Measurements from ENCODE around the gene DMWD. TPM values are rescaled to one million over a fixed set of nuclear protein-coding genes. Genes with fewer than 3 reads are reported as not detected.

The DMWD gene
- total and polyA plus RNA-seq, 2 of the 13 experiments (the other 11 are each of a cell fraction or from before 2014, with no cell fraction given), result 10.3 to 14.9 TPM

DNA sequence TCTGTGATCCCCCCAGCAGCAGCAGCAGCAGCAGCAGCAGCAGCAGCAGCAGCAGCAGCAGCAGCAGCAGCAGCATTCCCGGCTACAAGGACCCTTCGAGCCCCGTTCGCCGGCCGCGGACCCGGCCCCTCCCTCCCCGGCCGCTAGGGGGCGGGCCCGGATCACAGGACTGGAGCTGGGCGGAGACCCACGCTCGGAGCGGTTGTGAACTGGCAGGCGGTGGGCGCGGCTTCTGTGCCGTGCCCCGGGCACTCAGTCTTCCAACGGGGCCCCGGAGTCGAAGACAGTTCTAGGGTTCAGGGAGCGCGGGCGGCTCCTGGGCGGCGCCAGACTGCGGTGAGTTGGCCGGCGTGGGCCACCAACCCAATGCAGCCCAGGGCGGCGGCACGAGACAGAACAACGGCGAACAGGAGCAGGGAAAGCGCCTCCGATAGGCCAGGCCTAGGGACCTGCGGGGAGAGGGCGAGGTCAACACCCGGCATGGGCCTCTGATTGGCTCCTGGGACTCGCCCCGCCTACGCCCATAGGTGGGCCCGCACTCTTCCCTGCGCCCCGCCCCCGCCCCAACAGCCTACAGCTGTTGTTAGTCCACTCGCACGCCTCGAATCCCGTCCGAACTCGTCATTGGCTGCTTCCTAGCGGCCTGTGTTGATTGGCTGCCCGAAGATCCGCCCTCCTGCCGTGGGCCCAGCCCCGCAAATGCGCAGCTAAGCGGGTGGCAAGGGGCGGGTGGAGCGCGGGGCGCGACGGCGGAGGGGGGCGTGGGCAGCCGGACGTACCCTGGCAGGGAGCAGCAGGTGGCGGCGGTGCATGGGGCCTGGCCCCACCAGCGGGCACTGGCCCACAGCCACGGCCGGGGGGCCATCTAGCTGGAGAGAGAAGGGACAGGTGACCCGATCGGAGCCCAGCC lies 22.2 kb downstream of the DMWD start (continued):
- TF ChIP-seq, protein P1, sequence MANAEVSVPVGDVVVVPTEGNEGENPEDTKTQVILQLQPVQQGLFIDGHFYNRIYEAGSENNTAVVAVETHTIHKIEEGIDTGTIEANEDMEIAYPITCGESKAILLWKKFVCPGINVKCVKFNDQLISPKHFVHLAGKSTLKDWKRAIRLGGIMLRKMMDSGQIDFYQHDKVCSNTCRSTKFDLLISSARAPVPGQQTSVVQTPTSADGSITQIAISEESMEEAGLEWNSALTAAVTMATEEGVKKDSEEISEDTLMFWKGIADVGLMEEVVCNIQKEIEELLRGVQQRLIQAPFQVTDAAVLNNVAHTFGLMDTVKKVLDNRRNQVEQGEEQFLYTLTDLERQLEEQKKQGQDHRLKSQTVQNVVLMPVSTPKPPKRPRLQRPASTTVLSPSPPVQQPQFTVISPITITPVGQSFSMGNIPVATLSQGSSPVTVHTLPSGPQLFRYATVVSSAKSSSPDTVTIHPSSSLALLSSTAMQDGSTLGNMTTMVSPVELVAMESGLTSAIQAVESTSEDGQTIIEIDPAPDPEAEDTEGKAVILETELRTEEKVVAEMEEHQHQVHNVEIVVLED (CRISPR knock-in tag; IDR thresholded peaks at IDR 0.05; ENCODE audit: borderline replicate concordance), result peak; percentile 78; the same call in 1 of the 2 replicates
- TF ChIP-seq MTF1 (CRISPR knock-in tag; IDR thresholded peaks at IDR 0.05), result 0 out of 2 replicates have a peak, but pooled peaks have one; percentile 53
- no peak for TF ChIP-seq ZNF7 (CRISPR knock-in tag; IDR thresholded peaks at IDR 0.05)
- 0 out of 2 replicates have a peak, but pooled peaks have one; percentile 4 for TF ChIP-seq IRF9 (CRISPR knock-in tag; IDR thresholded peaks at IDR 0.05; ENCODE audit: borderline replicate concordance)
- no peak for TF ChIP-seq ZNF383 (CRISPR knock-in tag; IDR thresholded peaks at IDR 0.05; ENCODE audit: borderline replicate concordance)
- no peak for TF ChIP-seq FOXJ3 (CRISPR knock-in tag; IDR thresholded peaks at IDR 0.05; ENCODE audit: borderline replicate concordance)
- no peak for TF ChIP-seq ZNF614 (CRISPR knock-in tag; IDR thresholded peaks at IDR 0.05; ENCODE audit: borderline replicate concordance)
- no peak for TF ChIP-seq PRDM4 (CRISPR knock-in tag; IDR thresholded peaks at IDR 0.05; ENCODE audit: borderline replicate concordance)
- peak; percentile 33; the same call in 1 of the 2 replicates for TF ChIP-seq FOSL1 (CRISPR knock-in tag; IDR thresholded peaks at IDR 0.05; ENCODE audit: borderline replicate concordance)
- peak; percentile 31 for TF ChIP-seq ASH2L (IDR thresholded peaks at IDR 0.05; ENCODE audit: insufficient read length, low read depth, low read length)
- TF ChIP-seq ZBTB3 (CRISPR knock-in tag; IDR thresholded peaks at IDR 0.05; ENCODE audit: borderline replicate concordance, low read depth), result no peak
- TF ChIP-seq ESRRA (CRISPR knock-in tag; IDR thresholded peaks at IDR 0.05; ENCODE audit: low read depth), result 0 out of 2 replicates have a peak, but pooled peaks have one; percentile 6
- 0 out of 2 replicates have a peak, but pooled peaks have one; percentile 90 for TF ChIP-seq ZNF510 (CRISPR knock-in tag; IDR thresholded peaks at IDR 0.05; ENCODE audit: low read depth)
- TF ChIP-seq RFXAP (CRISPR knock-in tag; IDR thresholded peaks at IDR 0.05; ENCODE audit: borderline replicate concordance), result peak; percentile 92; the same call in 1 of the 2 replicates
- TF ChIP-seq, protein P2, sequence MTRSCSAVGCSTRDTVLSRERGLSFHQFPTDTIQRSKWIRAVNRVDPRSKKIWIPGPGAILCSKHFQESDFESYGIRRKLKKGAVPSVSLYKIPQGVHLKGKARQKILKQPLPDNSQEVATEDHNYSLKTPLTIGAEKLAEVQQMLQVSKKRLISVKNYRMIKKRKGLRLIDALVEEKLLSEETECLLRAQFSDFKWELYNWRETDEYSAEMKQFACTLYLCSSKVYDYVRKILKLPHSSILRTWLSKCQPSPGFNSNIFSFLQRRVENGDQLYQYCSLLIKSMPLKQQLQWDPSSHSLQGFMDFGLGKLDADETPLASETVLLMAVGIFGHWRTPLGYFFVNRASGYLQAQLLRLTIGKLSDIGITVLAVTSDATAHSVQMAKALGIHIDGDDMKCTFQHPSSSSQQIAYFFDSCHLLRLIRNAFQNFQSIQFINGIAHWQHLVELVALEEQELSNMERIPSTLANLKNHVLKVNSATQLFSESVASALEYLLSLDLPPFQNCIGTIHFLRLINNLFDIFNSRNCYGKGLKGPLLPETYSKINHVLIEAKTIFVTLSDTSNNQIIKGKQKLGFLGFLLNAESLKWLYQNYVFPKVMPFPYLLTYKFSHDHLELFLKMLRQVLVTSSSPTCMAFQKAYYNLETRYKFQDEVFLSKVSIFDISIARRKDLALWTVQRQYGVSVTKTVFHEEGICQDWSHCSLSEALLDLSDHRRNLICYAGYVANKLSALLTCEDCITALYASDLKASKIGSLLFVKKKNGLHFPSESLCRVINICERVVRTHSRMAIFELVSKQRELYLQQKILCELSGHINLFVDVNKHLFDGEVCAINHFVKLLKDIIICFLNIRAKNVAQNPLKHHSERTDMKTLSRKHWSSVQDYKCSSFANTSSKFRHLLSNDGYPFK (CRISPR knock-in tag; IDR thresholded peaks at IDR 0.05; ENCODE audit: borderline replicate concordance), result peak; percentile 73; the same call in 1 of the 2 replicates
- peak; percentile 56 for TF ChIP-seq PHF8 (CRISPR knock-in tag; IDR thresholded peaks at IDR 0.05)
- TF ChIP-seq CEBPB (IDR thresholded peaks at IDR 0.05; ENCODE audit: borderline replicate concordance, low read depth, low read length), result no peak
- peak; percentile 11; the same call in 1 of the 2 replicates for TF ChIP-seq HCFC1 (IDR thresholded peaks at IDR 0.05; ENCODE audit: low read depth, low read length)
- no peak for TF ChIP-seq BRD4 (CRISPR knock-in tag; IDR thresholded peaks at IDR 0.05)
